A549 (cell line): ENCODE results near the gene SORL1.

Source experiments
- CEBPB ChIP-seq, 2 experiments: fragments of >200 bp in 1 of 2; sonication (Bioruptor Twin) in 1 of 2; formaldehyde crosslinking in 1 of 2; IDR thresholded peaks; 2 replicates each; pipeline ENCODE4 v1.6.1; 2012 to 2016
- EP300 ChIP-seq, 2 experiments: fragments of >200 bp; sonication (Bioruptor Twin); formaldehyde crosslinking; IDR thresholded peaks; 2 replicates in 1 of 2; 3 replicates in 1 of 2; pipeline ENCODE4 v1.6.1; 2016 to 2017
- HES2 ChIP-seq: fragments of >200 bp; sonication (Bioruptor Twin); formaldehyde crosslinking; IDR thresholded peaks from 2 replicates; pipeline ENCODE4 v1.6.1; 2016
- HOXA7 ChIP-seq: fragments of 250-450 bp; sonication (Bioruptor Pico); IDR thresholded peaks from 2 replicates; pipeline ENCODE4 v1.5.0; 2020; ENCODE audit warnings: mild to moderate bottlenecking, moderate library complexity
- JUN ChIP-seq, 2 experiments: fragments of >200 bp; sonication (Bioruptor Twin); formaldehyde crosslinking; IDR thresholded peaks; 2 replicates in 1 of 2; 3 replicates in 1 of 2; pipeline ENCODE4 v1.6.1; 2016 to 2017
- MAFK ChIP-seq: fragments of 450-650 bp; IDR thresholded peaks from 2 replicates; pipeline ENCODE4 v1.6.1; 2014; ENCODE audit not compliant: partially characterized antibody
- MAZ ChIP-seq: fragments of 150-350 bp; IDR thresholded peaks from 2 replicates; pipeline ENCODE4 v1.6.1; 2014; ENCODE audit warnings: antibody characterized with exemption, low read depth, low read length, borderline replicate concordance
- POLR2A ChIP-seq: IDR thresholded peaks from 2 replicates; pipeline ENCODE4 v1.6.1; 2012; ENCODE audit warnings: mild to moderate bottlenecking, low read length
- RARB ChIP-seq: fragments of 250-450 bp; sonication (Bioruptor Pico); IDR thresholded peaks from 2 replicates; pipeline ENCODE4 v1.8.0; 2021; ENCODE audit warnings: mild to moderate bottlenecking, moderate library complexity
- RFX5 ChIP-seq: fragments of 450-650 bp; IDR thresholded peaks from 2 replicates; pipeline ENCODE4 v1.7.1; 2014; ENCODE audit warnings: antibody characterized with exemption, mild to moderate bottlenecking, moderate library complexity
- TFCP2L1 ChIP-seq: fragments of 250-450 bp; sonication (Bioruptor Pico); IDR thresholded peaks from 2 replicates; pipeline ENCODE4 v1.5.0; 2021; ENCODE audit warnings: mild to moderate bottlenecking
- TF ChIP-seq, protein P1 (sequence below): fragments of >200 bp; sonication (Bioruptor Twin); formaldehyde crosslinking; IDR thresholded peaks from 3 replicates; pipeline ENCODE4 v1.5.1; 2016
- TF ChIP-seq, protein P2 (sequence below): IDR thresholded peaks from 2 replicates; pipeline ENCODE4 v1.6.1; 2012

DNA sequence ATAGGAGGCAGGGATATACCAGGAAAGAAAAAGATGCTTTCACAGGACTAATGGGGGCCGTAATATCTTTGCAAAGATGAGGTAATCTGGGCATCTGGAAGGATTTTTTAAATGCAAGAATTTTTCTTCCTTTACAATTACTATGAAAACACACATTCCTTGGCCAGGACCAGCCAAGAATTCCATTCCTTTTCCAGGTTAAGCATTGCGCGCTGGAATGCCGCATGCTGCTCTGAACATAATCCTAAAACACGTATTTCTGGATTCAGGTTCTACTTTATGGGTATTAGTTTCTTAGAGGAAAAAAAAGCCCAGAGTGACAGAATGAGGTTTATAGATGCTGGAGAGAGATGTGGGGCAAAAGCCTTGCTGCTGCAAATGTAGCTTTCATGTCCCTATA is 100.0 kb downstream of the SORL1 start:
- TF ChIP-seq POLR2A = no peak
- no peak for TF ChIP-seq HES2
- no peak for TF ChIP-seq RFX5
- TF ChIP-seq, protein P1, sequence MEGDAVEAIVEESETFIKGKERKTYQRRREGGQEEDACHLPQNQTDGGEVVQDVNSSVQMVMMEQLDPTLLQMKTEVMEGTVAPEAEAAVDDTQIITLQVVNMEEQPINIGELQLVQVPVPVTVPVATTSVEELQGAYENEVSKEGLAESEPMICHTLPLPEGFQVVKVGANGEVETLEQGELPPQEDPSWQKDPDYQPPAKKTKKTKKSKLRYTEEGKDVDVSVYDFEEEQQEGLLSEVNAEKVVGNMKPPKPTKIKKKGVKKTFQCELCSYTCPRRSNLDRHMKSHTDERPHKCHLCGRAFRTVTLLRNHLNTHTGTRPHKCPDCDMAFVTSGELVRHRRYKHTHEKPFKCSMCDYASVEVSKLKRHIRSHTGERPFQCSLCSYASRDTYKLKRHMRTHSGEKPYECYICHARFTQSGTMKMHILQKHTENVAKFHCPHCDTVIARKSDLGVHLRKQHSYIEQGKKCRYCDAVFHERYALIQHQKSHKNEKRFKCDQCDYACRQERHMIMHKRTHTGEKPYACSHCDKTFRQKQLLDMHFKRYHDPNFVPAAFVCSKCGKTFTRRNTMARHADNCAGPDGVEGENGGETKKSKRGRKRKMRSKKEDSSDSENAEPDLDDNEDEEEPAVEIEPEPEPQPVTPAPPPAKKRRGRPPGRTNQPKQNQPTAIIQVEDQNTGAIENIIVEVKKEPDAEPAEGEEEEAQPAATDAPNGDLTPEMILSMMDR = no peak
- TF ChIP-seq JUN (IDR thresholded peaks at IDR 0.05) = no peak
- no peak for TF ChIP-seq HOXA7 (CRISPR knock-in tag)
- TF ChIP-seq RARB (CRISPR knock-in tag) = no peak
- TF ChIP-seq CEBPB (IDR thresholded peaks at IDR 0.05) = no peak
- no peak for TF ChIP-seq MAFK
- no peak for TF ChIP-seq TFCP2L1
- no peak for TF ChIP-seq EP300 (IDR thresholded peaks at IDR 0.05)
- TF ChIP-seq MAZ = no peak
- TF ChIP-seq, protein P2, sequence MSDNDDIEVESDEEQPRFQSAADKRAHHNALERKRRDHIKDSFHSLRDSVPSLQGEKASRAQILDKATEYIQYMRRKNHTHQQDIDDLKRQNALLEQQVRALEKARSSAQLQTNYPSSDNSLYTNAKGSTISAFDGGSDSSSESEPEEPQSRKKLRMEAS = no peak
